Measurements from ENCODE around the gene FAXDC2.
"Not testable (repeated sequence)": the region's sequence is repeated elsewhere in the genome, so short reads cannot be mapped to it uniquely, and the experiment has no call there.

The FAXDC2 gene

DNA sequence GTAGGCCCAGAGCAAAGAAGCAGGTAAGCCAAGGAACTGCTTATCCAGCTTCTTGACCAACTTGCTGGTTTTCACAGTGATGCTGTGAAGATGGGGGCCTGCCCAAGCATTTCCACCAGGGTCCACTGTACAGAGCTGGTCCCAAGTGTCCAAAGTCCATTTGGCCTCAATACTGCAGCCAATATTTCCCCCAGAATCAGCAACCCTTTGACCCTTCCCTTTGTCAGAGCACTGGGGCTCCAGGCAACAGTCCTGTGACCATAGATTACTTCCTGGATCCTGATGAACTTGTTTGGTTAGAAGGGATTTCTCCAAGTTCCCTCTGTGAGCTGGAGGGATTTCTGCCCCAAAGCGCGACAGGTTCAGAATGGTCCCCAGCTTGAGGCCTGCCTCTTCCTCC, 26.3 kb downstream of the FAXDC2 start:
- H3K4me1 ChIP-seq (ENCODE audit: control insufficient read depth in 1 of 2, insufficient read depth in 1 of 2, low read depth in 1 of 2, low read length in 1 of 2) = no peaks in the 10 kb centered on the region
- H3K36me3 ChIP-seq = peaks cover 16% of the 10 kb centered on the region
- no peaks in the 10 kb centered on the region for H3K27me3 ChIP-seq
- TF ChIP-seq CTCF (IDR thresholded peaks at IDR 0.05) = no peak
- no peak overlapping the region for H3K27ac ChIP-seq
- no peaks in the 10 kb centered on the region for H3K9me3 ChIP-seq
- no peak overlapping the region for H3K4me3 ChIP-seq (ENCODE audit: low read depth in 1 of 2, low read length in 1 of 2)

DNA sequence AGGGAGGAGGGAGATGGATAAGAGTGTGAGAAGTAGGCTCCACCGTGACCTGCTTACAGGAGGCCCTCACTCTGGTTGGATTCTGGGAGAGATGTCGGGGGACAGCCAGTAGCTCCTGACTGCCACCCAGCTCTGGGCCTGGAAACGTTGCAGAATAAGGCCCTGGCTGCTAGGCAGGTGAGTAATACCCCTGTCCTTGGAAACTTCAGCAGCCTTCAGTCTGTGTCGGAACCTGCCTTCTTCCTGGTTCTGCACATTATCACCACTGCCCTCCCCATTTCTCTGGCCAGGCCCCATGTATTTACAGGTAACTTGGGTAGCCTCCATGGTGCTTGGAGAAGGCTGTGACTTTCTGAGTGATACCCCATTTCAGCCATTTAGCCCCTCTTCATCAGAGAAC, 26.8 kb downstream of the FAXDC2 start:
- H3K4me3 ChIP-seq (ENCODE audit: low read depth in 1 of 2, low read length in 1 of 2) = no peak overlapping the region
- H3K27me3 ChIP-seq = no peaks in the 10 kb centered on the region
- H3K27ac ChIP-seq = no peak overlapping the region
- peaks cover 16% of the 10 kb centered on the region for H3K36me3 ChIP-seq
- no peak for TF ChIP-seq CTCF (IDR thresholded peaks at IDR 0.05)
- no peaks in the 10 kb centered on the region for H3K9me3 ChIP-seq
- no peaks in the 10 kb centered on the region for H3K4me1 ChIP-seq (ENCODE audit: control insufficient read depth in 1 of 2, insufficient read depth in 1 of 2, low read depth in 1 of 2, low read length in 1 of 2)

DNA sequence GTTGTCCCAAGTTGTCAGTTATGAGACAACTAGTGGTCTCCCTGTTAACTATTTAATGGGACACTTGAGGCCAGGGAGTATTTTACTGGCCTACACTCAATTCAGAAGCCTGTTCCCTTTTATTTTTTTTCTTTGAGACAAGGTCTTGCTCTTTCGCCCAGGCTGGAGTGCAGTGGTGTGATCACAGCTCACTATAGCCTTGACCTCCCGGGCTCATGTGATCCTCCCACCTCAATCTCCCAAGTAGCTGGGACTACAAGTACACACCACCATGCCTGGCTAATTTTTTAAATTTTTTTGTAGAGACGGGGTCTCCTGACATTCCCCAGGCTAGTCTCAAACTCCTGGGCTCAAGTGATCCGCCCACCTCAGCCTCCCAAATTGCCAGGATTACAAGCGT, 27.5 kb downstream of the FAXDC2 start:
- not testable (repeated sequence) for H3K4me3 ChIP-seq (ENCODE audit: low read depth in 1 of 2, low read length in 1 of 2); H3K27me3 ChIP-seq; H3K4me1 ChIP-seq (ENCODE audit: control insufficient read depth in 1 of 2, insufficient read depth in 1 of 2, low read depth in 1 of 2, low read length in 1 of 2); H3K27ac ChIP-seq; H3K9me3 ChIP-seq
- peaks cover 20% of the 10 kb centered on the region for H3K36me3 ChIP-seq

DNA sequence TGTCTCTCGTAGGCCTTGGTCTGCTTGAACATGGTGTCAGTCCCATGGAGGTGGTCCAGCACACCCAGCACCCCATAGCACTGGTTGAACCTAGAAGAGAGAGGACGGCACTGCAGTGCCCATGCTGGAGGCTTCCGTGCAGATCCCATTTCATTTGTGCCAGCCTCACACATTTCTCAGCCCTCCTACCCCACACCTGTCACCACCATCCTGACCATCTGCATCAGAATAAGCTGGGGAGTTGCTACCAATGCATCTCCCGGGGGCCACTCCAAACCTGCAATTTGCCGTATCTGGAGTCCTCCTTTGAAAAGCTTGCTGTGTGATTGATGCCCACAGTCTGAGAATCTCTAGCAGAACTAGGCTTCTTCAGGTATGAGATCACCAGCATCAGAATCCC, 30.0 kb downstream of the FAXDC2 start:
- H3K36me3 ChIP-seq = peaks cover 39% of the 10 kb centered on the region

DNA sequence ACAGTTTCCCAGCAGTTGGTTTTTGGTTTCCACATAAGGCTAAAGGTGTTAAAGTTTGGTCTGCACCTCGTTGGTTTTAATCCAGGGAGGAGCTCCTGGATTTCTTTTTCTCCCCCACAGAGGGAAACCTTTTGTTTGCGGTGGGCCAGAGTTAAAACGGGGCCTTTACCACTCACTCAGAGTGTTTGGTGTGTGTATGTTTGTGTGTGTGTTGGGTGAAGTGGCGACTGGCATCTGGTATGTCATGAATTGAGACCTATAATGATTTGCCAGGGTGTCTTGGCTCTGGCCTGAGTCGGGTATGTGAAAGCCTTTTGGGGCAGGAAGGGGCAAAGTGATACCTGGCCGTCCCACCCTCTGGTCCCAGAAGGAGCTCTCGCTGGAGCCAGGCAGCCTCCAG, 30.9 kb downstream of the FAXDC2 start:
- Histone ChIP-seq H3K27me3 (no peaks in the 10 kb centered on the region), H3K9me3 (no peaks in the 10 kb centered on the region), H3K4me1 (ENCODE audit: control insufficient read depth in 1 of 2, insufficient read depth in 1 of 2, low read depth in 1 of 2, low read length in 1 of 2) (no peaks in the 10 kb centered on the region), H3K4me3 (ENCODE audit: low read depth in 1 of 2, low read length in 1 of 2) (no peak overlapping the region), H3K27ac (no peak overlapping the region), H3K36me3 (peaks cover 43% of the 10 kb centered on the region)
- no peak for TF ChIP-seq CTCF (IDR thresholded peaks at IDR 0.05)

More for the DNA sequence above, 30.0 kb downstream of the FAXDC2 start:
- no peaks in the 10 kb centered on the region for H3K9me3 ChIP-seq
- no peaks in the 10 kb centered on the region for H3K27me3 ChIP-seq
- no peaks in the 10 kb centered on the region for H3K4me1 ChIP-seq (ENCODE audit: control insufficient read depth in 1 of 2, insufficient read depth in 1 of 2, low read depth in 1 of 2, low read length in 1 of 2)
- H3K27ac ChIP-seq = no peak overlapping the region
- no peak overlapping the region for H3K4me3 ChIP-seq (ENCODE audit: low read depth in 1 of 2, low read length in 1 of 2)
- no peak for TF ChIP-seq CTCF (IDR thresholded peaks at IDR 0.05)

- Histone ChIP-seq H3K4me3 (ENCODE audit: low read depth in 1 of 2, low read length in 1 of 2) (no peak overlapping the region), H3K4me1 (ENCODE audit: control insufficient read depth in 1 of 2, insufficient read depth in 1 of 2, low read depth in 1 of 2, low read length in 1 of 2) (no peaks in the 10 kb centered on the region), H3K27me3 (no peaks in the 10 kb centered on the region), H3K9me3 (no peaks in the 10 kb centered on the region), H3K27ac (no peak overlapping the region), H3K36me3 (peaks cover 42% of the 10 kb centered on the region)
- no peak for TF ChIP-seq CTCF (IDR thresholded peaks at IDR 0.05)
These were observed 31.8 kb downstream of the FAXDC2 start for GRCh38 chr5:154818471-154819116.

Data from neutrophil (primary cell).